Measurements from ENCODE around the gene IL13. TPM values are rescaled to one million over a fixed set of nuclear protein-coding genes. Genes with fewer than 3 reads are reported as not detected.

IL13 gene
- polyA plus RNA-seq, 1 donor (not counting 4 experiments of a cell fraction or from before 2014, with no cell fraction given), result not detected

DNA sequence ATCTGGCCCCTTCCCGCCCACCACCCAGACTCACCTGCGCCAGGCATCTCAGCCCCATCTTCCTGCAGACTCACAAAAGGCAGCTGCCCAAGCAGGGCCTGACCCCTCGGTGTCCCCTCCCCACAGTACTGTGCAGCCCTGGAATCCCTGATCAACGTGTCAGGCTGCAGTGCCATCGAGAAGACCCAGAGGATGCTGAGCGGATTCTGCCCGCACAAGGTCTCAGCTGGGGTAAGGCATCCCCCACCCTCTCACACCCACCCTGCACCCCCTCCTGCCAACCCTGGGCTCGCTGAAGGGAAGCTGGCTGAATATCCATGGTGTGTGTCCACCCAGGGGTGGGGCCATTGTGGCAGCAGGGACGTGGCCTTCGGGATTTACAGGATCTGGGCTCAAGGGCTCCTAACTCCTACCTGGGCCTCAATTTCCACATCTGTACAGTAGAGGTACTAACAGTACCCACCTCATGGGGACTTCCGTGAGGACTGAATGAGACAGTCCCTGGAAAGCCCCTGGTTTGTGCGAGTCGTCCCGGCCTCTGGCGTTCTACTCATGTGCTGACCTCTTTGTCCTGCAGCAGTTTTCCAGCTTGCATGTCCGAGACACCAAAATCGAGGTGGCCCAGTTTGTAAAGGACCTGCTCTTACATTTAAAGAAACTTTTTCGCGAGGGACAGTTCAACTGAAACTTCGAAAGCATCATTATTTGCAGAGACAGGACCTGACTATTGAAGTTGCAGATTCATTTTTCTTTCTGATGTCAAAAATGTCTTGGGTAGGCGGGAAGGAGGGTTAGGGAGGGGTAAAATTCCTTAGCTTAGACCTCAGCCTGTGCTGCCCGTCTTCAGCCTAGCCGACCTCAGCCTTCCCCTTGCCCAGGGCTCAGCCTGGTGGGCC, 1.9 kb downstream of the IL13 start:
- H3K36me3 ChIP-seq (ENCODE audit: control insufficient read depth in 2 of 2, extremely low read depth in 1 of 2, insufficient read depth in 2 of 2, low read length in 2 of 2), result no peaks in the 10 kb centered on the region
- no peak for FAIRE-seq
- no peak overlapping the region for H3K9ac ChIP-seq (ENCODE audit: control insufficient read depth, extremely low read depth, insufficient read depth, low read length)
- H3K79me2 ChIP-seq (ENCODE audit: control insufficient read depth, insufficient read depth, low read length), result no peaks in the 10 kb centered on the region
- dilution Hi-C loops (cut with MboI; ENCODE audit: extremely low pct_ligation_motif_present, low sequenced_read_pairs), result no loop called here
- peaks cover 3% of the 10 kb centered on the region for H3K4me1 ChIP-seq (ENCODE audit: control insufficient read depth, extremely low read depth, insufficient read depth, low read length)
- H3K4me2 ChIP-seq (ENCODE audit: control insufficient read depth, extremely low read depth, insufficient read depth, low read depth, low read length), result no peak overlapping the region
- no peak for DNase-seq (ENCODE audit: low read depth, low spot score)
- H3K27me3 ChIP-seq (ENCODE audit: control insufficient read depth, extremely low read depth, insufficient read depth, low read length), result peaks cover 24% of the 10 kb centered on the region
- no peaks in the 10 kb centered on the region for H4K20me1 ChIP-seq (ENCODE audit: control insufficient read depth, extremely low read depth, insufficient read depth, low read length)
- H2AFZ ChIP-seq (ENCODE audit: control insufficient read depth, low read length), result no peak overlapping the region
- H3K4me3 ChIP-seq (ENCODE audit: control insufficient read depth in 2 of 3, extremely low read depth in 1 of 3, insufficient read depth in 2 of 3, low read depth in 1 of 3, low read length in 3 of 3), result no peak overlapping the region
- TF ChIP-seq, protein P1, sequence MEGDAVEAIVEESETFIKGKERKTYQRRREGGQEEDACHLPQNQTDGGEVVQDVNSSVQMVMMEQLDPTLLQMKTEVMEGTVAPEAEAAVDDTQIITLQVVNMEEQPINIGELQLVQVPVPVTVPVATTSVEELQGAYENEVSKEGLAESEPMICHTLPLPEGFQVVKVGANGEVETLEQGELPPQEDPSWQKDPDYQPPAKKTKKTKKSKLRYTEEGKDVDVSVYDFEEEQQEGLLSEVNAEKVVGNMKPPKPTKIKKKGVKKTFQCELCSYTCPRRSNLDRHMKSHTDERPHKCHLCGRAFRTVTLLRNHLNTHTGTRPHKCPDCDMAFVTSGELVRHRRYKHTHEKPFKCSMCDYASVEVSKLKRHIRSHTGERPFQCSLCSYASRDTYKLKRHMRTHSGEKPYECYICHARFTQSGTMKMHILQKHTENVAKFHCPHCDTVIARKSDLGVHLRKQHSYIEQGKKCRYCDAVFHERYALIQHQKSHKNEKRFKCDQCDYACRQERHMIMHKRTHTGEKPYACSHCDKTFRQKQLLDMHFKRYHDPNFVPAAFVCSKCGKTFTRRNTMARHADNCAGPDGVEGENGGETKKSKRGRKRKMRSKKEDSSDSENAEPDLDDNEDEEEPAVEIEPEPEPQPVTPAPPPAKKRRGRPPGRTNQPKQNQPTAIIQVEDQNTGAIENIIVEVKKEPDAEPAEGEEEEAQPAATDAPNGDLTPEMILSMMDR (optimal IDR thresholded peaks at IDR 0.05 in 1 of 3, IDR thresholded peaks at IDR 0.05 in 1 of 3, conservative IDR thresholded peaks at IDR 0.05 in 1 of 3; ENCODE audit: extremely low read depth in 1 of 3, insufficient read depth in 2 of 3, low read length in 3 of 3), result no peak
- no peak for TF ChIP-seq EZH2 (IDR thresholded peaks at IDR 0.05; ENCODE audit: low read length)
- H3K27ac ChIP-seq (ENCODE audit: control insufficient read depth, insufficient read depth, low read length), result no peak overlapping the region
- no peaks in the 10 kb centered on the region for H3K9me3 ChIP-seq (ENCODE audit: control insufficient read depth, low read depth, low read length)
- H3K9me1 ChIP-seq (ENCODE audit: control insufficient read depth, extremely low read depth, insufficient read depth, low read length), result no peaks in the 10 kb centered on the region

DNA sequence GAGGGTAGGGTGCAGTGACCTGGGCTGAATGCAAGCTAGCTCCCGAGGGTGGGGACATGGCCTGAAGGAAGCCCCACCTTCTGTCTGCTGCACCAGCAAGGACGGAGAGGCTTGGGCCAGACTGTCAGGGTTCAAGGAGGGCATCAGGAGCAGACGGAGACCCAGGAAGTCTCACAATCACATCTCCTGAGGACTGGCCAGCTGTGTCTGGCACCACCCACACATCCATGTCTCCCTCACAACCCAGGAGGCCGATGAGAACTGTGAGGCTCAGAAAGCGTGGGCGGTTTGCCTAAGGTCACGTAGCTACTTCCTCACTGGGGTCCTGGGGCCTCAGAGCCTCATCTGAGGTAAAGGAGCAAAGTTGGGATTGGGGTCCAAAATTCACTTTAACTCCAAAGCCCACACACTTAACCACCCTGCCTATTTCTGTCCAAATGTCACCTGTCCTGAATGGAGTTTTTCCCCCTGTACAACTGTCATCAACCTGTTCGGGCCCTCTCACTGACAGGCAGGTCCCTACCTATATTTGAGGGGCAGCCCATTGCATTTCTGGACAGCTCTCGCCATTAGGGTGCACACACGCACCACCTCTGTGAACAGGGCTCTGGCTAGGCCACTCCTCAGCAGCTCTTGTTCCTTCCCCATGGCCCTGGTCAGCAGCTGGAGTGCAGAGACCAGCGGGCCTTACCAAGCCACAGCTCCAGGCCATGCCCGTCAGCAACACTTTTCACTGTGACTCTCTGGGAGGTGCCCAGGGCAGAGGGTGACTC, 3.4 kb downstream of the IL13 start:
- Histone ChIP-seq H4K20me1 (ENCODE audit: control insufficient read depth, extremely low read depth, insufficient read depth, low read length) (no peaks in the 10 kb centered on the region), H3K27ac (ENCODE audit: control insufficient read depth, insufficient read depth, low read length) (no peak overlapping the region), H3K4me2 (ENCODE audit: control insufficient read depth, extremely low read depth, insufficient read depth, low read depth, low read length) (no peak overlapping the region), H3K9me1 (ENCODE audit: control insufficient read depth, extremely low read depth, insufficient read depth, low read length) (no peaks in the 10 kb centered on the region), H3K9ac (ENCODE audit: control insufficient read depth, extremely low read depth, insufficient read depth, low read length) (no peak overlapping the region), H3K4me1 (ENCODE audit: control insufficient read depth, extremely low read depth, insufficient read depth, low read length) (no peaks in the 10 kb centered on the region), H2AFZ (ENCODE audit: control insufficient read depth, low read length) (no peak overlapping the region), H3K4me3 (ENCODE audit: control insufficient read depth in 2 of 3, extremely low read depth in 1 of 3, insufficient read depth in 2 of 3, low read depth in 1 of 3, low read length in 3 of 3) (no peak overlapping the region), H3K9me3 (ENCODE audit: control insufficient read depth, low read depth, low read length) (no peaks in the 10 kb centered on the region), H3K27me3 (ENCODE audit: control insufficient read depth, extremely low read depth, insufficient read depth, low read length) (peaks cover 8% of the 10 kb centered on the region), H3K79me2 (ENCODE audit: control insufficient read depth, insufficient read depth, low read length) (no peaks in the 10 kb centered on the region), H3K36me3 (ENCODE audit: control insufficient read depth in 2 of 2, extremely low read depth in 1 of 2, insufficient read depth in 2 of 2, low read length in 2 of 2) (no peaks in the 10 kb centered on the region)
- no peak for FAIRE-seq
- dilution Hi-C loops (cut with MboI; ENCODE audit: extremely low pct_ligation_motif_present, low sequenced_read_pairs), result no loop called here
- TF ChIP-seq, protein P1 (optimal IDR thresholded peaks at IDR 0.05 in 1 of 3, IDR thresholded peaks at IDR 0.05 in 1 of 3, conservative IDR thresholded peaks at IDR 0.05 in 1 of 3; ENCODE audit: extremely low read depth in 1 of 3, insufficient read depth in 2 of 3, low read length in 3 of 3), result peak in 2 of 3 experiments; percentile 4 to 43
- TF ChIP-seq EZH2 (IDR thresholded peaks at IDR 0.05; ENCODE audit: low read length), result no peak
- DNase-seq (ENCODE audit: low read depth, low spot score), result no peak

Data from keratinocyte (primary cell).